Left lung (tissue), 10 donors: ENCODE results near the gene MYH10. TPM values are rescaled to one million over a fixed set of nuclear protein-coding genes. Genes with fewer than 3 reads are reported as not detected.

Experiments used
- ATAC-seq: fragments of 200-7000 bp; cut with Tn5 transposase; one replicate; pipeline ENCODE4 v1.9.1; 2020; ENCODE audit warnings: moderate library complexity
- DNase-seq, 4 donors: peaks; one replicate each; pipeline ENCODE4 v3.0.0-alpha.2; 2013 to 2020
- H3K27ac ChIP-seq, 2 donors: fragments of 200-600 bp; sonication (generic) in 1 of 2; one replicate each; pipeline versions ENCODE4 v1.5.0 to v1.8.0; 2020 to 2021
- H3K27me3 ChIP-seq, 2 donors: fragments of 200-600 bp; sonication (generic) in 1 of 2; one replicate each; pipeline versions ENCODE4 v1.5.0 to v1.8.0; 2020 to 2021
- H3K36me3 ChIP-seq, 2 donors: fragments of 200-600 bp; sonication (generic) in 1 of 2; one replicate each; pipeline versions ENCODE4 v1.5.0 to v1.8.0; 2020 to 2021
- H3K4me1 ChIP-seq, 2 donors: fragments of 200-600 bp; one replicate each; pipeline ENCODE4 v1.8.0; 2021
- H3K4me3 ChIP-seq, 2 donors: fragments of 200-600 bp; sonication (generic) in 1 of 2; one replicate each; pipeline versions ENCODE4 v1.5.0 to v1.8.0; 2020 to 2021; ENCODE audit warnings: mild to moderate bottlenecking in 1 of 2
- H3K9me3 ChIP-seq, 2 donors: fragments of 200-600 bp; sonication (generic) in 1 of 2; one replicate each; pipeline versions ENCODE4 v1.5.0 to v1.8.0; 2020 to 2021
- CTCF ChIP-seq, 2 donors: fragments of 200-600 bp; sonication (generic) in 1 of 2; IDR thresholded peaks; one replicate each; pipeline versions ENCODE4 v1.5.0 to v1.8.0; 2021; ENCODE audit warnings: antibody characterized with exemption in 2 of 2
- intact Hi-C, 2 donors: fragments of 100-400 bp; cut with DNase I; formaldehyde crosslinking; loops; one replicate each; pipeline versions ENCODE4 v1.11.2 to v1.14.2; 2022
- polyA plus RNA-seq, 6 donors: library from polyadenylated mRNA; unstranded; fragments of 120-200 nt; gene quantifications; one replicate each; pipeline ENCODE4 v1.2.1, GENCODE V29; 2013; ENCODE audit not compliant: insufficient read length in 6 of 6
- total RNA-seq, 2 donors: library from RNA; stranded (reverse); fragmentation: NEBNext Ultra II Directional; extraction: Animal tissue kit (Norgen Biotek cat#: 25700); gene quantifications; one replicate each; pipeline ENCODE4 v1.2.1, GENCODE V29; 2021
- donor health status: DM: no; HTN: yes; CAD: no.
- donor health status: DM: no; HTN: no; CAD: no.

MYH10 gene
- total and polyA plus RNA-seq, 8 donors, result 70.9 to 196 (median 151) TPM

DNA sequence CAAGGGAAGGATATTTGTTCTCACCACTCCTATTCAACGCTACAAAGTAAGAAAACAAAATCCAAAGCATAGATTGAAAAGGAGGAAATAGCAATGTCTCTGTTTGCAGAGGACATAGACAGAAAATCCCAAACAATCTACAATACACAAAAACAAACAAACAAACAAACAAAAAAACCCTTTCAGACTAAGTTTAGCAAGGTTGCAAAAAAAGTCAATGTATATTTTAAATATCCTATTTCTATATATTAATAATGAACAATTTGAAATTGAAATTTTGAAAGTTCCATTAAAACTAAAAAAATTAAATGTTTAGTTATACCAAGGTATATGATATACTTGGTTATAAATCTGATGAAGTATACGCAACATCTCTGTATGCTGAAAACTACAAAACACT lies 37.2 kb downstream of the MYH10 start:
- Histone ChIP-seq H3K36me3 (no peaks in the 10 kb centered on the region), H3K27me3 (no peaks in the 10 kb centered on the region), H3K4me1 (no peaks in the 10 kb centered on the region), H3K4me3 (no peak overlapping the region), H3K9me3 (no peaks in the 10 kb centered on the region), H3K27ac (no peak overlapping the region)
- ATAC-seq, result no peak
- DNase-seq, result no peak
- intact Hi-C loops, result no loop called here
- TF ChIP-seq CTCF (IDR thresholded peaks at IDR 0.05), result no peak

GRCh38 chr17:8588877-8589554 lies 41.5 kb downstream of the MYH10 start:
- intact Hi-C loops, result no loop called here
- H3K4me1 ChIP-seq, result no peaks in the 10 kb centered on the region

DNA sequence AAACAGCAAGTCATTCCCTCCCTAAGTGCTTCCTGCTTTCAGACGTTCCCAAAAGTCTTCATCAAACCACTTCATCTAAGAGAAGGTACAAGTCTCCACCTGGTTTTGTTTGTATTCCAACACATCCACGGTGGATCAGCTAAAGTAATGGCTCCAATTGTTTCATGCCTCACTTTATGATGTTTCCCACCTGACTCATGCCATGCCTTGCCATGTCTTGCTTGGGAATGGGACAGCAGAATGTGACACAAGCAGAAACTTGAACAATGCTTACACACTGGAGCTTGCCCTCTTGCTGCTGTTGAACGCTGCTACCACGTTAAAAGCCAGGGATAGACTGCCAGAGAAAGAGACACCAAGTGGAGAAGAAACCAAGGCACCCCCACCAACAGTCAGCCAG lies 43.8 kb downstream of the MYH10 start:
- H3K36me3 ChIP-seq, result no peaks in the 10 kb centered on the region
- no peaks in the 10 kb centered on the region for H3K9me3 ChIP-seq
- no peak overlapping the region for H3K4me3 ChIP-seq
- no peak for ATAC-seq
- no peak for TF ChIP-seq CTCF (IDR thresholded peaks at IDR 0.05)
- no peak overlapping the region for H3K27ac ChIP-seq
- H3K4me1 ChIP-seq, result no peaks in the 10 kb centered on the region
- DNase-seq, result no peak
- no peaks in the 10 kb centered on the region for H3K27me3 ChIP-seq
- intact Hi-C loops, result no loop called here

More at GRCh38 chr17:8588877-8589554, 41.5 kb downstream of the MYH10 start:
- no peak for TF ChIP-seq CTCF (IDR thresholded peaks at IDR 0.05)
- no peak overlapping the region for H3K4me3 ChIP-seq
- no peak overlapping the region for H3K27ac ChIP-seq
- H3K27me3 ChIP-seq, result no peaks in the 10 kb centered on the region
- no peaks in the 10 kb centered on the region for H3K9me3 ChIP-seq
- no peak for ATAC-seq
- no peaks in the 10 kb centered on the region for H3K36me3 ChIP-seq
- DNase-seq, result no peak

DNA sequence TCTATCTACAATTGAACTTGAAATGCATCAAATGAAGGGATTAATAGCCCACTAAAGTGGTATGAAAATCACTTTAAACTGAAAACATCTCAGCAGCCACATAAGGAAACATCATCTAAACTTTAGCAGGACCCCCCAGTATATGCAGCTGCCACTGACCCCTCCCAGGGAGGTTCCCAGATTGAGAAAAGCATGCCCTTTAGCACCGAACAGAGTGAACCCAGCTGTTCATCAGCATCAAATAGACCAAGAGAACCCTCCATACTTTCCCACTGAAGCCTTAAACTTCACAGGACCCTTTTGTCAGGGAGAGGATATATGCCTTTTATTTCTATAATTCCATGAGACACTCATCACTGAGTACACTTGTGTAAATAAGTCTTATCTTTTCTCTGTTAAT lies 44.6 kb downstream of the MYH10 start:
- no peaks in the 10 kb centered on the region for H3K36me3 ChIP-seq
- intact Hi-C loops, result no loop called here
- no peak for DNase-seq
- no peak overlapping the region for H3K4me3 ChIP-seq
- no peak for ATAC-seq
- H3K27ac ChIP-seq, result no peak overlapping the region
- H3K27me3 ChIP-seq, result no peaks in the 10 kb centered on the region
- no peak for TF ChIP-seq CTCF (IDR thresholded peaks at IDR 0.05)
- H3K4me1 ChIP-seq, result no peaks in the 10 kb centered on the region
- H3K9me3 ChIP-seq, result no peaks in the 10 kb centered on the region

- no peak for DNase-seq
- TF ChIP-seq CTCF (IDR thresholded peaks at IDR 0.05), result no peak
- Histone ChIP-seq H3K27me3 (no peaks in the 10 kb centered on the region), H3K4me1 (no peaks in the 10 kb centered on the region), H3K4me3 (no peak overlapping the region), H3K36me3 (no peaks in the 10 kb centered on the region), H3K27ac (no peak overlapping the region), H3K9me3 (no peaks in the 10 kb centered on the region)
- intact Hi-C loops, result no loop called here
- no peak for ATAC-seq
These were observed 46.6 kb downstream of the MYH10 start for GRCh38 chr17:8583954-8584353.
